Esophagus (tissue), 2 donors: ENCODE results near the gene CPLANE2. TPM values are rescaled to one million over a fixed set of nuclear protein-coding genes. Genes with fewer than 3 reads are reported as not detected.
"Not testable (repeated sequence)": the region's sequence is repeated elsewhere in the genome, so short reads cannot be mapped to it uniquely, and the experiment has no call there.

ENCODE experiments used
- H3K27ac ChIP-seq, 2 donors: one replicate each; pipeline ENCODE4 v1.5.1; 2013; ENCODE audit warnings: low read depth in 2 of 2, mild to moderate bottlenecking in 2 of 2, inconsistent platforms in 1 of 2, low read length in 1 of 2, moderate library complexity in 1 of 2
- H3K27me3 ChIP-seq, 2 donors: one replicate each; pipeline ENCODE4 v1.6.1; 2013; ENCODE audit warnings: low read length in 2 of 2, control low read depth in 1 of 2, mild to moderate bottlenecking in 1 of 2; ENCODE audit not compliant: insufficient read depth in 2 of 2, control insufficient read depth in 1 of 2
- H3K36me3 ChIP-seq, 2 donors: one replicate each; pipeline ENCODE4 v1.6.1; 2013; ENCODE audit warnings: low read length in 1 of 2; ENCODE audit not compliant: control insufficient read depth in 2 of 2, insufficient read depth in 2 of 2
- H3K4me1 ChIP-seq, 2 donors: one replicate each; pipeline ENCODE4 v1.6.1; 2013; ENCODE audit warnings: low read length in 1 of 2; ENCODE audit not compliant: control insufficient read depth in 2 of 2, insufficient read depth in 2 of 2
- H3K4me3 ChIP-seq, 2 donors: one replicate each; pipeline ENCODE4 v1.5.1; 2013; ENCODE audit warnings: low read length in 2 of 2, mild to moderate bottlenecking in 2 of 2, low read depth in 1 of 2, moderate library complexity in 1 of 2
- H3K9me3 ChIP-seq, 2 donors: one replicate each; pipeline ENCODE4 v1.6.1; 2013; ENCODE audit warnings: mild to moderate bottlenecking in 2 of 2, low read depth in 1 of 2, low read length in 1 of 2, moderate library complexity in 1 of 2; ENCODE audit not compliant: control insufficient read depth in 2 of 2, insufficient read depth in 1 of 2
- WGBS, 2 donors: extraction: QIAGEN DNeasy Blood & Tissue Kit; methylation state at CpG; one replicate each; pipeline ENCODE4 v1.1.7; 2013; 5-methylcytosine and 5-hydroxymethylcytosine counted together
- polyA plus RNA-seq, 2 donors: library from polyadenylated mRNA; stranded (reverse); fragments of 200-250 nt; gene quantifications; one replicate each; pipeline ENCODE4 v1.2.3, GENCODE V29; 2013
- donor health status: healthy with polysubstance abuse.
- donor health status: Bipolar disorder and iron deficiency.

The CPLANE2 gene
- polyA plus RNA-seq, 2 donors: 3.2 to 4.1 TPM

DNA sequence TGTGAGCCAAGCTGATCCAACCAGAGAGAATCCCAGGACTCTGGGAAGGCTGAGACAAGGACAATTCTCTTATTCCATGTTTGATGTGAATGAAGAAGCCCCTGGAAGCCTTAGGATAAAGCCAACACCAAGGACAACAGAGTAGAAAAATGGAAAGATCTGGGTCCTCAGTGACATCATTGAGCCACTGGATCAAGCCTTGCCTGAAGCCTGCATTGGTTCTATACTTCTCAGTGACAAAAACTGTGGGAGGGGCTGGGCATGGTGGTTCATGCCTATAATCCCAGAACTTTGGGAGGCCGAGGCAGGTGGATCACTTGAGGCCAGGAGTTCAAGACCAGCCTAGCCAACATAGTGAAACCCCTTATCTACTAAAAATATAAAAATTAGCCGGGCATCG is 40.1 kb downstream of the CPLANE2 start:
- H3K9me3 ChIP-seq: peaks cover 0 to 2% of the 10 kb centered on the region in 2 donors
- peaks cover 0 to 18% of the 10 kb centered on the region in 2 donors for H3K36me3 ChIP-seq
- no peak overlapping the region for H3K27ac ChIP-seq
- no peak overlapping the region for H3K4me3 ChIP-seq
- peaks cover 0 to 6% of the 10 kb centered on the region in 2 donors for H3K4me1 ChIP-seq
- H3K27me3 ChIP-seq: no peaks in the 10 kb centered on the region
- 62 to 88% methylated on average over 3 of the region's 3 CpGs for WGBS, 2 donors

DNA sequence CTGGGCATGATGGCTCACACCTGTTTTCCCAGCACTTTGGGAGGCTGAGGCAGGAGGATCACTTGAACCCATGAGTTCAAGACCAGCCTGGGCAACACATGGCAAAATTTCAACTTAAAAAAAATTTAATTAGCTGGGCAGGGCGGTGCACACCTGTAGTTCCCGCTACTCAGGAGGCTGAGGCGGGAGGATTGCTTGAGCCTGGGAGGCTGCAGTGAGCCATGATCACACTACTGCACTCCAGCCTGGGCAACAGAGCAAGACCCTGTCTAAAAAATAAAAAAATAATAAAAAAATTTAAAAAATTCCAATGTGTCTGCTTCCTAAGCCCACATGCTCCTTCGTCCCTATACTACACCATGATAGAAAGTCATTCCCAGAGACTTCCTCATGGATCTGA is 40.8 kb downstream of the CPLANE2 start:
- not testable (repeated sequence) for H3K4me3 ChIP-seq, H3K27ac ChIP-seq
- 96 to 97% methylated on average over 4 of the region's 4 CpGs for WGBS, 2 donors

DNA sequence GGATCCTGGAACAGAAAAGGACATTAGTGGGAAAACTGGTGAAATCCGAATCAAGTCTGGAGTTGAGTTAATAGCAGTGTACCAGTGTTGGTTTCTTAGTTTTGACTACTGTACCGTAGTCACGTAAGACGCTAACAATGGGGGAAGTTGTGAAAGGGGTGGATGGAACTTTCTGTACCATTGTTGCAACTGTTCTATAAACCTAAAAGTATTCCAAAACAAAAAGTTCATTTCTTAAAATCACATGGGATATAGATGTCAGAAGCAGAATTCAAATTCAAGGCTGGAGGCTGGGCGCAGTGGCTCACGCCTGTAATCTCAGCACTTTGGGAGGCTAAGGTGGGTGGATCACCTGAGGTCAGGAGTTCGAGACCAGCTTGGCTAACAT is 41.5 kb downstream of the CPLANE2 start:
- H3K4me1 ChIP-seq: peaks cover 0 to 11% of the 10 kb centered on the region in 2 donors
- no peak overlapping the region for H3K4me3 ChIP-seq
- peaks cover 0 to 13% of the 10 kb centered on the region in 2 donors for H3K36me3 ChIP-seq
- H3K27me3 ChIP-seq: no peaks in the 10 kb centered on the region
- 90 to 92% methylated on average over 7 of the region's 7 CpGs for WGBS, 2 donors
- H3K9me3 ChIP-seq: no peaks in the 10 kb centered on the region
- H3K27ac ChIP-seq: no peak overlapping the region

More for the DNA sequence above, 40.8 kb downstream of the CPLANE2 start:
- H3K9me3 ChIP-seq, H3K27me3 ChIP-seq: not testable (repeated sequence)
- Histone ChIP-seq H3K4me1 (peaks cover 0 to 11% of the 10 kb centered on the region in 2 donors), H3K36me3 (peaks cover 0 to 13% of the 10 kb centered on the region in 2 donors)

DNA sequence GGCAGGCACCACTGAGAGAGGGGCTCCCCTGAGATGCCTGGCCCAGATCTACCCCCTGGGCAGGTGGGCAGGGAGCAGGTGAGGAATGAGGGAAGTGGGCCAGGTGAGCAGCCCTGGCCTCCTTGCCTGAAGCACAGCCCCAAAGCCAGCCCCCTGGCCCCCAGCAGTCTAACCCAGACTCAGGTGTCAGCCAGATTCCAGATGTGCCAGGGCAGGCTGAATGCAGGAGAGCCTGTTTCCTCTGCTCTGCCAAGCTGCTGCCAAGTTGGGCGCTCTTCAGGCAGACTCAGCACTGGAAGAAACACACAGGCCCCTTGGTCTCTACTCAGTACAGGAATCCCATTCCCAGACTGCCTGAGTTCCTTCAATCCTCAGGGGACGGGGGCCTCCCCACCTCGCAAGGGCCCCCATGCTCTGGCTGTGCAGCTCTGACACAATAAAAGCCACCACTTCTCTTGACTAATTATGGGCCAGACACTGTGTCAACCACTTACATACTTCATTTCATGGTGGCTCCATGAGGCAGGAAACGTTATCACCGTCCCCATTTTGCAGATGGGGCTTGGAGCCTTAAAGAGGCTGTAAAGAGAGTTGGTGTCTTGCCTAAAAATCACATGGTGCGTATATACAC is 45.0 kb downstream of the CPLANE2 start:
- no peaks in the 10 kb centered on the region for H3K27me3 ChIP-seq
- no peak overlapping the region for H3K4me3 ChIP-seq
- H3K27ac ChIP-seq: peak overlapping the region in 1 of 2 donors; percentile 65
- peaks cover 0 to 15% of the 10 kb centered on the region in 2 donors for H3K4me1 ChIP-seq
- no peaks in the 10 kb centered on the region for H3K9me3 ChIP-seq
- no peaks in the 10 kb centered on the region for H3K36me3 ChIP-seq
- 52 to 75% methylated on average over 6 of the region's 6 CpGs for WGBS, 2 donors

DNA sequence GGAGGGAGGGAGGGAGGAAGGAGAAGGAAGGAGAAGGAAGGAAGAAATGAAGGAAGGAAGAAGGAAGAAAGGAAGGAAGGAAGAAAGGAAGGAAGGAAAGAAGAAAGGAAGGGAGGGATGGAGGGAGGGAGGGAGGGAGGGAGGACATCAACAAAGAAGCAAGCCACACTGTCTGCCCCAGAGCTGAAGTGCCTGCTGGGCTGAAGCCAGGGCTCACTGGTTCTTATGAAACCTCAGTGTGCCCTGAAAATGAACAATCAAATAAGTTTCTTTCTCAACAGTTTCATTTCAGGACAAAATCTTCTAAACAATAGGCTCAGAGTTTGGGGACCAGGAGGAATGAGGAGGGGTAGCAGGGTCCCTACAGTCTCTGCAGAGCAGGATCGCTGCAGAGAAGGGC is 45.7 kb downstream of the CPLANE2 start:
- Histone ChIP-seq H3K4me3 (no peak overlapping the region), H3K36me3 (no peaks in the 10 kb centered on the region), H3K4me1 (peaks cover 0 to 20% of the 10 kb centered on the region in 2 donors), H3K27ac (peak overlapping the region in 1 of 2 donors; percentile 65), H3K9me3 (no peaks in the 10 kb centered on the region), H3K27me3 (no peaks in the 10 kb centered on the region)
- WGBS, 2 donors: 49 to 100% methylated on average over 1 of the region's 1 CpG

DNA sequence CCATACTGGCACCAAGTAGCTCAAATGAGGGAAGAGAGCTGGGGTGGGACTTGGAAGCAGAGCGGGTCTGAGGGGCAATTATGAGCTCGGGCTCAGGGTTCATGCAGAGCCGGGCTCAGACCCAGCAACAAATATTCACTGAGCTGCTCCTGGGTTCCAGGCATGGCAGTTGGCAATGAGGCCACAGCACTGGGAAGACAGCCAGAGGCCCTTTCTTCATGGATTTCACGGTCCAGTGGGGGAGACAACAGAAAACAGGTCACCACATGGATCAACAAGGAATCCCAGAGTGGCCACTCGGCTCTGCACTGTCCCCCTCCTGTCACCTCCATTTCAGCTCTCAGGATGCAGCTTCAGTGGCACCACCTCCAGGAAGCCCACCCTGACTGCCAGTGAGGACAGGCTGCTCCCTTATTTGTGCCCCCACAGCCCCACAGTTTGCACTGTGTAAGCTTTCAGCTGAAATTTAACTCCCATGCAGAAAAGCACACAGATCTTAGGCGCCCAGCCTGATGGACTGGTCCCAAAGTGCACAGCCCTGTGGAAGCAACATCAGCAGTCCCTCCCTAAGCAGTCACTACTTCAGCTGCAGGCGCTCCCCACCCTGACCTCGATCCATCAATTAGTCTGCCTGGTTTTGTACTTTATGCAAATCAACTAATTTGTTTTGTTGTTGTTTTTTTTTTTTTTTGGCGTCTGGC is 46.9 kb downstream of the CPLANE2 start:
- peaks cover 0 to 20% of the 10 kb centered on the region in 2 donors for H3K4me1 ChIP-seq
- 43 to 54% methylated on average over 9 of the region's 9 CpGs for WGBS, 2 donors

DNA sequence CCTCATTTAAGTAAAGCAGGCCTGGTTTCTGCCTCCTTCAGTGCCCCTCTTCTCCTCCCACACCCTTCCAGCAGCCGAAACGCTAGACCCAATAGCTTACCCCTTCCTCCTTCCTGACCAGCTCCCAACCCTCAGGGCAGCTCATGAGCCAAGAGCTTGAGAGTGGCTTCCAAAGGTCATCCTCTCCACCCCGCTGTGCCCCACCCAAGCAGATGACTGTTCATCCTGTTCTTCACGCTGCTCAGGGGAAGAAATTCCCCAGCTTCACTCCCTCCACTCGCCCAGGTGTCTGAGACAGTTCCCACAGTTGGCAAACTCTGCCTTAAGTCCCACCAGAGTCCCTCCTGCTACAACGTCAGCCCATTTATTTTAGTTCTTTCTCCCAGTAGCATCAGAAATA is 48.0 kb downstream of the CPLANE2 start:
- Histone ChIP-seq H3K27me3 (no peaks in the 10 kb centered on the region), H3K27ac (peak overlapping the region; percentile 86 to 96), H3K36me3 (no peaks in the 10 kb centered on the region), H3K9me3 (no peaks in the 10 kb centered on the region), H3K4me1 (peaks cover 4 to 22% of the 10 kb centered on the region in 2 donors), H3K4me3 (no peak overlapping the region)
- 21 to 35% methylated on average over 6 of the region's 6 CpGs for WGBS, 2 donors

More for the DNA sequence above, 46.9 kb downstream of the CPLANE2 start:
- peak overlapping the region; percentile 86 to 96 for H3K27ac ChIP-seq
- H3K4me3 ChIP-seq: no peak overlapping the region
- H3K36me3 ChIP-seq: no peaks in the 10 kb centered on the region
- H3K9me3 ChIP-seq: no peaks in the 10 kb centered on the region
- no peaks in the 10 kb centered on the region for H3K27me3 ChIP-seq

DNA sequence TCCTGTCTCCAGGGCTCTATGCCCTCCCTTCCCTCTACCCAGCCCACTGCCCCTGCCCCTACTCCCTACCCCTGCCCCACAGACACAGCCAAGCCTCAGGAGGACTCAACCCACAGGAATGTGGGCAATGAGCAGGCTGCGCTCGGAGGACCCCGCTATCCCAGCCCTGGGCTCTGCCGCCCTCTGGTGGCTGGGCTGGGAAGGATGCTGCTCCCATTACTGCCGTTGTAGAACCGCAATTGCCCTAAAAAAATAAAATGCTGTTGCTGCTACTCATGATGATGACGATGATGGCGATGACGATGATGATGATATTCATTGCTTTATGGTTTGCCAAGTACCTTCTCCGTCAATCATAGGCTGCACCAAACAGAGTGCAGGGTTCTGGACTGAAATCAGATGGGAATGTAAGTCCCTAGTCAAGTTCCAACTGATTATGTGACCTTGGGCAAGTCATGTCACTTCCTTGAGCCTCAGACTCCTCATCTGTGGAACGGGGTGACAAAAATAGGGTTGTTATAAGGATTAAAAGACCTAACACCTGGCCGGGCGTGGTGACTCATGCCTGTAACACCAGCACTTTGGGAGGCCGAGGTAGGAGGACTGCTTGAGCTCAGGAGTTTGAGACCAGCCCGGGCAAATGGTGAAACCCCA is 49.1 kb downstream of the CPLANE2 start:
- H3K27me3 ChIP-seq: no peaks in the 10 kb centered on the region
- 15 to 18% methylated on average over 15 of the region's 15 CpGs for WGBS, 2 donors
- peak overlapping the region; percentile 86 to 96 for H3K27ac ChIP-seq
- H3K4me1 ChIP-seq: peaks cover 4 to 28% of the 10 kb centered on the region in 2 donors
- no peaks in the 10 kb centered on the region for H3K9me3 ChIP-seq
- H3K4me3 ChIP-seq: no peak overlapping the region
- H3K36me3 ChIP-seq: no peaks in the 10 kb centered on the region

DNA sequence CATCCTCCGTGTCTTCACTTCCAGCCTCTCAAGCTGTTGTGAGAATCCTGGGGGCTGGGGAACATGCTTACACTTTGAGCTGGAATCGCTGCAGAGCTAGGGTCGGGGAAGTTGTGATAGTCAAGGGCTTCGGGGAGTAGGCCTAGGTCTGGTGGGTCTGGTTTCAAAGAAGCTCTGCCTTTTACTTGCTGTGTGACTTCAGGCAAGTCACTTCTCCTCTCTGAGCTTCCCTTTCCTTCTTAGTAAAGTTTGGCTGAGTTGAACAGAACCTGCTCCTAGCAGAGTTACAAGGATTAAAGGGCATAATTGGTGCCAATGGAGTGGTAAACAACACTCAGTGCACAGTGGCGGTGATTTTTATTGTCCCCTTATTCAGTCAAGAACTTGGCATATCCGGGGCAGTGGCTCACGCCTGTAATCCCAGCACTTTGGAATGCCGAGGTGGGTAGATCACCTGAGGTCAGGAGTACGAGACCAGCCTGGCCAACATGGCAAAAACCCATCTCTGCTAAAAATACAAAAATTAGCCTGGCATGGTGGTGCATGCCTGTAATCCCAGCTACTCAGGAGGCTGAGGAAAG is 50.2 kb downstream of the CPLANE2 start:
- no peaks in the 10 kb centered on the region for H3K36me3 ChIP-seq
- WGBS, 2 donors: 65 to 74% methylated on average over 9 of the region's 9 CpGs
- H3K27me3 ChIP-seq: no peaks in the 10 kb centered on the region
- peaks cover 8 to 32% of the 10 kb centered on the region in 2 donors for H3K4me1 ChIP-seq
- H3K9me3 ChIP-seq: no peaks in the 10 kb centered on the region
- H3K27ac ChIP-seq: peak overlapping the region; percentile 76 to 82
- no peak overlapping the region for H3K4me3 ChIP-seq
